KG1 (cell line): ENCODE data around the gene CWC27.
"Not testable (repeated sequence)": the region's sequence is repeated elsewhere in the genome, so short reads cannot be mapped to it uniquely, and the experiment has no call there.

Experiments used
- DNase-seq: peaks from one replicate; lab custom pipeline; 2025; lab: John Stamatoyannopoulos, UW

Gene CWC27

GRCh38 chr5:64838803-64839202 is 70.1 kb downstream of the CWC27 start:
- DNase-seq: no peak

GRCh38 chr5:64839936-64840335 is 71.2 kb downstream of the CWC27 start:
- DNase-seq: no peak

- no peak for DNase-seq
Measured at GRCh38 chr5:64840958-64841357, 72.2 kb downstream of the CWC27 start.

GRCh38 chr5:64853777-64854176 is 85.0 kb downstream of the CWC27 start:
- DNase-seq: no peak

GRCh38 chr5:64854855-64855254 is 86.1 kb downstream of the CWC27 start:
- no peak for DNase-seq

- DNase-seq: no peak
Measured at GRCh38 chr5:64859881-64860280, 91.2 kb downstream of the CWC27 start.

GRCh38 chr5:64861281-64861680 is 92.6 kb downstream of the CWC27 start:
- DNase-seq: no peak

- DNase-seq: no peak
Measured at GRCh38 chr5:64864171-64864570, 95.4 kb downstream of the CWC27 start.

GRCh38 chr5:64865662-64866061 is 96.9 kb downstream of the CWC27 start:
- no peak for DNase-seq

- no peak for DNase-seq
Measured at GRCh38 chr5:64869419-64869818, 100.7 kb downstream of the CWC27 start.

- DNase-seq: no peak
Measured at GRCh38 chr5:64872044-64872443, 103.3 kb downstream of the CWC27 start.

GRCh38 chr5:64873441-64873840 is 104.7 kb downstream of the CWC27 start:
- DNase-seq: no peak

- DNase-seq: no peak
Measured at GRCh38 chr5:64874753-64875152, 106.0 kb downstream of the CWC27 start.

- DNase-seq: no peak
Measured at GRCh38 chr5:64876203-64876602, 107.5 kb downstream of the CWC27 start.

GRCh38 chr5:64880821-64881220 is 112.1 kb downstream of the CWC27 start:
- no peak for DNase-seq

GRCh38 chr5:64883912-64884311 is 115.2 kb downstream of the CWC27 start:
- DNase-seq: no peak

- DNase-seq: no peak
Measured at GRCh38 chr5:64884541-64884940, 115.8 kb downstream of the CWC27 start.

- no peak for DNase-seq
Measured at GRCh38 chr5:64887910-64888309, 119.2 kb downstream of the CWC27 start.

- DNase-seq: no peak
Measured at GRCh38 chr5:64895748-64896147, 127.0 kb downstream of the CWC27 start.

- no peak for DNase-seq
Measured at GRCh38 chr5:64899838-64900237, 131.1 kb downstream of the CWC27 start.

- DNase-seq: no peak
Measured at GRCh38 chr5:64900618-64901017, 131.9 kb downstream of the CWC27 start.

- not testable (repeated sequence) for DNase-seq
Measured at GRCh38 chr5:64907399-64907798, 138.7 kb downstream of the CWC27 start.

- no peak for DNase-seq
Measured at GRCh38 chr5:64914396-64914795, 145.7 kb downstream of the CWC27 start.

- no peak for DNase-seq
Measured at GRCh38 chr5:64918083-64918482, 149.4 kb downstream of the CWC27 start.

- DNase-seq: no peak
Measured at GRCh38 chr5:64921386-64921785, 152.7 kb downstream of the CWC27 start.
